ENCODE results near the gene ART3.
"Not testable (repeated sequence)": the region's sequence is repeated elsewhere in the genome, so short reads cannot be mapped to it uniquely, and the experiment has no call there.

ART3 gene, protein sequence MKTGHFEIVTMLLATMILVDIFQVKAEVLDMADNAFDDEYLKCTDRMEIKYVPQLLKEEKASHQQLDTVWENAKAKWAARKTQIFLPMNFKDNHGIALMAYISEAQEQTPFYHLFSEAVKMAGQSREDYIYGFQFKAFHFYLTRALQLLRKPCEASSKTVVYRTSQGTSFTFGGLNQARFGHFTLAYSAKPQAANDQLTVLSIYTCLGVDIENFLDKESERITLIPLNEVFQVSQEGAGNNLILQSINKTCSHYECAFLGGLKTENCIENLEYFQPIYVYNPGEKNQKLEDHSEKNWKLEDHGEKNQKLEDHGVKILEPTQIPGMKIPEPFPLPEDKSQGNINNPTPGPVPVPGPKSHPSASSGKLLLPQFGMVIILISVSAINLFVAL
- total RNA-seq, result 0 to 0.35 (median 0.15) reads per million in 4 experiments

DNA sequence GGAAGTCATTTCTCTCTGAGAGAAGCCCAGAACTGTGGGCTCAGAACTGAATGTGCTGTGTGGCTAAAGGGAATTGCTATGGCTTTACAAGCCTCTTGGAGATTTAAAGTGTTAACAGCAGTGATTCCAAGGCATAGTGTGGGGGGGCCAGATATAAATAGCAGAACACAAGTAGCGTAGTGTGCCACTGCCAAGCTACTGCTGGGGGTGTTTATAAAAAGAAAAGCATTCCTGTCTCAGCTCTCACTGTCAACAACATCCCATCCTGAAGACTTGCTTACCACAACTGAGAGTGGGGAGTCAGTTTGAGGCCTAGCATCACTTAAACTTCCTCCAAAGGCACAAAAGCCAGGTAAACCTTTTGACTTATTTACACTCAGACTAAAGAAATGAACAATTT lies at the start of gene ART3:
ART3 (plus strand) TSS at position 242 of the 400 bp plus-strand sequence. CDS start 1,181 bp downstream, outside the sequence.
- no peak for DNase-seq

DNA sequence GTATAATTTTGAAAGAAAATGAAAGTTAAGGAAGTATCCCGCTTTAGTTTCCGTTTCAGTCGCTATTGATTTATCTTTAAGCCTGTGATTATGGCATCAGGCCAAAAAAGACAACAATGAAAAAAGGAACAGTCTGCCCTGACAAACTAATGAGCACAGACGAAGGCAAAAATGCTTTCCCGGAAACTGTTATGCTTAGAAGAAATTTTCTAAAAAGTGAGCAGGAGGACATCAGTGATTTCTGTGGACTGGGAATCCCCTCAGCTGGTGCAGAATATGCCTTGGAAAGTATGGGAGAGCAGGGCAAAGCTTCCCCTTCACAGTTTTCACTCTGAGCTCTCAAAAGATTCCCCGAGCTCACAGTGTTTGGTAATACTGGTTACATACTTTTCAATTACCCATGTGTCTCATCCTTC lies 46.2 kb upstream of the ART3 start:
- no peak for DNase-seq

DNA sequence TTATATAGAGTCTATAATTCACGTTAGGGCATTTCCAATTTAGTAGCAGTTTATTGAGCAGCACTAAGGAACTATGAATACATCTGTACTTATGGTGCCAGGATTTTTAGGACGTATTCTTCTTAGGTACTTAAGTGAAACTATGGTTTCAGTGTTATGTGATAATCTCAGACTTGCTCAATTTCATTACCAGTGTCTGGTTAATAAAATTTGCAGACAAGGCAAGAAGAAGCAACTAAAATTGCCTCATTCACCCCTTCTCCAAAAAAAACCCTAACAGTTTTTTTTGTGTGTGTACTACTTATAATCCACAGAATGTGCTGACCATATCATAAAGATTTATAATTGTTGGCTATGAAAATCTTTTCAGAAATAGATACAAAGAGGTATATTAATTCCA lies 45.2 kb upstream of the ART3 start:
- no peak for DNase-seq

DNA sequence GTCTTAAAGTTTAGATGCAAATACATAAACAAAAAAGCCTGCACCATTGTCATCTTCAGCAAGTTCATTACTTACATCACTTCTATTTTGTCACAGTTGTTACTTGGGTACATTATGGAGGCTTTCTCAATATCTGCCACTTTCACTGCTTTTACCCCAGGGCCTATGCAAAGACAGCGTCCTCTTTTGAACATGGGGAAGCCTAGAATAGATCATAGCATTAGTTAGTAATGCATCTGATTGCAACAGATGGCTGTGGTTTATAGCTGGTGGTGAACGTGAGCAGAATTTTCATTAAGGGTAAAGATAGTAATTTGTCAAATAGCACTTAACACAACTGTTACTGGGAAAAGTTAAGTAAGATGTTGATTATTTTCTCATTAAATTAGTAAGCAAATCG lies 39.4 kb upstream of the ART3 start:
- no peak for DNase-seq

DNA sequence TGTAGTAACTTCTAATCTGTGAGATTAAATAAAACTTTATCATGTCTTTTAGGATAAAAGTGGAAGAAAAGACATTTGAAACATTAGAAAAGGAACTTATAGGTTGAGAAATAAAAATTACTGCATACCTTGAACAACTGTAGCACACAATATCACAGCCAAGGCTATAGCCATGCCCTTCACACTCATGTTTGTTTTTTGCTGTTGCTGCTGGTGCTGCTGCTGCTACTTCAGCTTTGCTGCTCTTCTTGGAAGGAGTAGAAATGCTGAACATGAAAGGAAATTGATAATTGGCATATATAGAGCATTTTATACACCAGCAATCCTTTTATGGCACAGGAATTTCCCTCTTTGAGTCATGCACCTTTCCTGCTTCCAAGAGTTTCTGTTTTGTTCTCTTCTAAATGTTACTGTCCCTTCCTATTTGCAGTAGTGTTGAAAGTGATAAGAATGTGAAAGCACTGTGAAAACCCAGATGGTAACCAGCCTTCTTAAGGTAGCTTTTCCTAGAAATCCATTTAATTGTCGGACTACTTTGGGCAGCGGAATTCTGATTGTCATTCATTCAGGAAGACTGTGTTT lies 38.6 kb upstream of the ART3 start, which contains the start of gene CXCL11:
CXCL11 (minus strand) TSS at position 272 of the 582 bp plus-strand sequence; CDS start at position 189, 83 bp downstream.
- DNase-seq, result no peak

DNA sequence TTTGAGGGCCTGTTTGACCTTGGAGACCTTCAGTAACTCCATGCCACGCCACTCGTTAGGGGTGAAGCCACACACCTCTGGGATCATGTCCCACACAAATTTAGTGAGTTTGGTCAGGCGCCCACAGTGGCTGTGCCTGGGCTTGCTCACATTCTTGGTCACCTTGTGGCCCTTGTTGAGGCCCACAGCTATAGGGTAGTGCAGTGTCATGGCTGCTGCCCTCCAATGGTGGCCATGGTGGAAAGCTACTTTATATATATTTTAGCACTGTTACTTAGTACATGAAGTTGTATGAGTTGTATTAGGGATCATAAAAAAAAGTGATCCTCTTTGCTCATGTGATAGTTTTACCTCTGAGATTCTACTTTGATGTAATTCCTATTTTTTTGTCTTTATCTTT lies 37.7 kb upstream of the ART3 start:
- no peak for DNase-seq

DNA sequence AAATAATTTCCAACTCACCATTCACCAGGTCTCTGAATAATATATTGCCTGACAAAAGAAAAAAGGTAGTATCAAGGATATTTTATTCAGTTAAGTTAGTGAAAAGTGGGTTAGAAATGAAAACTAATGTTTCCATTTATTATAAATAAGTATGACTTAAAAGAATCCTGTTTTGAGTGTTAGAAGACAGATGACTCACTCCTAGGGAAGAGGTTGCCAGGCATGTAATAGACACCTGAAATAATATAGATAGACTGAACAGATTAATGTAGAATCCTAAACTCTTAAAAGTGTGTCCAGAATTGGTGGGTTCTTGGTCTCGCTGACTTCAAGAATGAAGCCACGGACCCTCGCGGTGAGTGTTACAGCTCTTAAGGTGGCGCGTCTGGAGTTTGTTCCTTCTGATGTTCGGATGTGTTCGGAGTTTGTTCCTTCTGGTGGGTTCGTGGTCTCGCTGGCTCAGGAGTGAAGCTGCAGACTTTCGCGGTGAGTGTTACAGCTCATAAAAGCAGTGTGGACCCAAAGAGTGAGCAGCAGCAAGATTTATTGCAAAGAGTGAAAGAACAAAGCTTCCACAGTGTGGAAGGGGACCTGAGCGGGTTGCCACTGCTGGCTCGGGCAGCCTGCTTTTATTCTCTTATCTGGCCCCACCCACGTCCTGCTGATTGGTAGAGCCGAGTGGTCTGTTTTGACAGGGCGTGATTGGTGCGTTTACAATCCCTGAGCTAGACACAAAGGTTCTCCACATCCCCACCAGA lies 32.1 kb upstream of the ART3 start:
- DNase-seq, result not testable (repeated sequence)

DNA sequence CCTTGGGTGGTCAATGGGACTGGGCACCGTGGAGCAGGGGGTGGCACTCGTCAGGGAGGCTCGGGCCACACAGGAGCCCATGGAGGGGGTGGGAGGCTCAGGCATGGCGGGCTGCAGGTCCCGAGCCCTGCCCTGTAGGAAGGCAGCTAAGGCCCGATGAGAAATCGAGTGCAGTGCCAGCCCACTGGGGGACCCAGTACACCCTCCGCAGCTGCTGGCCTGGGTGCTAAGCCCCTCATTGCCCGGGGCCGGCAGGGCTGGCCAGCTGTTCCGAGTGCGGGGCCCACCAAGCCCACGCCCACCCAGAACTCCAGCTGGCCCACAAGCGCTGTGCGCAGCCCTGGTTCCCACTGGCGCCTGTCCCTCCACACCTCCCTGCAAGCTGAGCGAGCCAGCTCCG lies 31.2 kb upstream of the ART3 start:
- not testable (repeated sequence) for DNase-seq

DNA sequence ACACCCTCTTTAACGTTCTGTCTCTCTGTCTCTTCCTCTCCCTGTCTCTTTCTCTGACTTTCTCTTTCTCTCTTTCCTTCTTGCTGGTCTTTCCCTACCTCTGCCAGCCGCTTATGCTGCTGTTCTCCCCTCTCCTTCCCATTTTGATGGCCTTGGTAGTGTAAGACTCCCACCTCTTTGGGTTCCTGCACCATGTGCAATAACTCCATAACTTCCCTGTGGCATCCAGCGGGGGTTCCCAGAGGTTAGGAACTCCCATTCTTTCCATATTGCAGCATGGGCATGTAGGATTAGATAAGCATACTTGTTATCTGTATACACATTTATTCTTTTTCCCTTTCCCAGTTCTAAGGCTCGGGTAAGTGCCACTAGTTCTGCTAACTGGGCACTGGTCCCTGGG lies 29.8 kb upstream of the ART3 start:
- not testable (repeated sequence) for DNase-seq

DNA sequence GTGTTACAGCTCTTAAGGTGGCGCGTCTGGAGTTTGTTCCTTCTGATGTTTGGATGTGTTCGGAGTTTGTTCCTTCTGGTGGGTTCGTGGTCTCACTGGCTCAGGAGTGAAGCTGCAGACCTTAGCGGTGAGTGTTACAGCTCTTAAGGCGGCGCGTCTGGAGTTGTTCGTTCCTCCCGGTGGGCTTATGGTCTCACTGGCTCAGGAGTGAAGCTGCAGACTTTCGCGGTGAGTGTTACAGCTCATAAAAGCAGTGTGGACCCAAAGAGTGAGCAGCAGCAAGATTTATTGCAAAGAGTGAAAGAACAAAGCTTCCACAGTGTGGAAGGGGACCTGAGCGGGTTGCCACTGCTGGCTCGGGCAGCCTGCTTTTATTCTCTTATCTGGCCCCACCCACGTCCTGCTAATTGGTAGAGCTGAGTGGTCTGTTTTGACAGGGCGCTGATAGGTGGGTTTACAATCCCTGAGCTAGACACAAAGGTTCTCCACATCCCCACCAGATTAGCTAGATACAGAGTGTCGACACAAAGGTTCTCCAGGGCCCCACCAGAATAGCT lies 24.6 kb upstream of the ART3 start:
- not testable (repeated sequence) for DNase-seq

DNA sequence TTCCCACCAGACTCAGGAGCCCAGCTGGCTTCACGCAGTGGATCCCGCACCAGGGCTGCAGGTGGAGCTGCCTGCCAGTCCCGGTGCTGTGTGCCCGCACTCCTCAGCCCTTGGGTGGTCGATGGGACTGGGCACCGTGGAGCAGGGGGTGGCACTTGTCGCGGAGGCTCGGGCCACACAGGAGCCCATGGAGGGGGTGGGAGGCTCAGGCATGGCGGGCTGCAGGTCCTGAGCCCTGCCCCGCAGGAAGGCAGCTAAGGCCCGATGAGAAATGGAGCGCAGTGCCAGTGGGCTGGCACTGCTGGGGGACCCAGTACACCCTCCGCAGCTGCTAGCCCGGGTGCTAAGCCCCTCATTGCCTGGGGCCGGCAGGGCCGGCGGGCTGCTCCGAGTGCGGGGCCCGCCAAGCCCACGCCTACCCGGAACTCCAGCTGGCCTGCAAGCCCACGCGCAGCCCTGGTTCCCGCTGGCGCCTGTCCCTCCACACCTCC lies 23.9 kb upstream of the ART3 start:
- not testable (repeated sequence) for DNase-seq

DNA sequence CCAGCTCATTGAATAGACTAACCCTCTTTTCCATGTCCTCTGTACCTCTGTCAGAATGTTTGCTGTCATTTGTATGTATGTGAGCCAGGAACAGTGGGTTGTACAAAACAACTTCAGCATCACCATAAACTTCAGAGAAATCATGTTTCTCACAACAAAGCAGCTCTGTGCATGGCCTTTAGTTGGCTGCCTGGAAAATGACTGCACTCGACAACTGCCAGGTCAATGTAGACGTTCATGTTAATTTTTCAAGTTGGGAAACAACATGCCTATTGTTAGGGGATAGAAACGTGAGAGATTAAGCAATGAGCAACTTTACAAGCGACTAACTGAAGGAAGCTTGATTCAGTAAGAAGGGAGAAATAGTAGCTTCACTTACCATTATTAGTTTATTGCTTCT lies 20.8 kb upstream of the ART3 start:
- DNase-seq, result no peak

DNA sequence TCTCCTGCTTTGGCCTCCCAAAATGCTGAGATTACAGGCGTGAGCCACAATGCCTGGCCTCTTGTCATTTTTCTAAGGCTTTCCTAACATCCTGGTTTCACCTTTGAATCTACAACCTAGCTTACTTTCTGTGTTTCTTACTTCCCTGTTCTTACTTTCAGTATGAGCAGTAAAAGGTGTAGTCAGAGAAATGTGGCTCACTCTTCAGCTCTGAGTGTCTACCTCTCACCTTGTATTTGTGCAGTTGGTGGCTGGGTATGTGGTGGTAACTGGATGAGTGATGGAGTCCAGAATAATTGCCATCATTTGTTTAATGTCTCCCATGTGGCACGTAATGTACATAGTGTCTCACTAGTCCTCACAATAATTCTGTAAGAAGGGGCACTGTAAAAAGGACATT lies 19.5 kb upstream of the ART3 start:
- no peak for DNase-seq

DNA sequence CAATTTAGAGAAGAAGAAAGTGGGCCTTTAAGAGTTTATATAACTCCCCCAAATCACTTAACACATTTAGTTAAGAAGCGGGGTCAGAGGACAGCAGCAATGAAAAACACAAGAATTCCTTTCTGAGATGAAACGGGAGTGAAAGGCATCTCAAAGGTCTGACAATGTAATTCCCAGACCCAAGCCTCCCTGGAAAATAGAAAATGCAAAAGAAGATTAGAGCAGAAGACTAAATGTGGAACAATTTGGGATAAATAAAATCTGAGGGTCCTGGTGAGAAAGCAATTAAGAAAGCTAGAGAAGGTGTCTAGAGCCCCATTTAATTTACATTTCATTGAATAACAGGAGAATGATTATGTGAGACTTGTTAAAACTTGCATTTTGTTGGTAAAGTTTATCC lies 19.1 kb upstream of the ART3 start:
- no peak for DNase-seq

DNA sequence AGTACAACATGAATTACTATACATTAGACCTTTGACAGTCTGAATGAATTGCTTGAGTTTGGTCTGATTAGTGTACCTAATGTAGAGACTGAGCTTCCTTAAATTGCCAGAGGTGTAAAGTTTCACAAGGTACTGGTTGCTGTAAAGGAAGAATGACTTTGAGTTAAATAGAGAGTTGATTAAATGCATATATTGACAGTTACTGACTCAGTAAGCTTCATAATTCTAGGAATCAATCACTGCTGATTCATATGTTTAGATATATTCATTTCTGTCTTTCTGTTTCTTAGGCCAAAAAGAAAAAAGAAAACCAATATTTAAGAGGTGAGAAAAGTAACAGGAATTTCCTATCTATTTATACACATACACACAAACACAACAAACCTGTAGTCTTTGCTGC lies 16.2 kb upstream of the ART3 start:
- DNase-seq, result no peak

DNA sequence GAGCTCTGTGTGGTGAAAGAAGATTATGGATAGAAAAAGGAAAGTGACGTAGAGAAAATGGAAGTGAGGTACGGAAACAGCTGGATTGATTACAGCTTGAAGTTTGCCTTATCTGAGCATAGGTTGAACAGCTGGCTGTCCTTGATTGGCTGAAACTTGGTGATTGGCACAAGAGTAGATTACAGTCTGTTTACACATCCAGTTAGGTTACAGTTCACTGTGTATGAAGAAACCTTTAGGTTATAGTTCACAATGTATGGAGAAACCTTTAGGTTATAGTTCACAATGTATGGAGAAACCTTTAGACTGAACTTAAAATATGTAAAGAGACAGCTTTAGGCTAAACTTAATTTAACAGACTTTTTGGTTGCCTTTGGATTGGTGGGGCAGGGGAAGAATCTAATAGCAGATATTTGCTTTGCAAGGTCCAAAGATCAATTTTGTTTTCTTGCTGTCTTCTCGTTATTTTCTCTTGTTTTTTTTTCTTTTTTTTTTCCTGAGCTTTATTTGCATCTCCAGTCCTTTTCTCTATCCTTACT lies 15.6 kb upstream of the ART3 start:
- DNase-seq, result no peak

DNA sequence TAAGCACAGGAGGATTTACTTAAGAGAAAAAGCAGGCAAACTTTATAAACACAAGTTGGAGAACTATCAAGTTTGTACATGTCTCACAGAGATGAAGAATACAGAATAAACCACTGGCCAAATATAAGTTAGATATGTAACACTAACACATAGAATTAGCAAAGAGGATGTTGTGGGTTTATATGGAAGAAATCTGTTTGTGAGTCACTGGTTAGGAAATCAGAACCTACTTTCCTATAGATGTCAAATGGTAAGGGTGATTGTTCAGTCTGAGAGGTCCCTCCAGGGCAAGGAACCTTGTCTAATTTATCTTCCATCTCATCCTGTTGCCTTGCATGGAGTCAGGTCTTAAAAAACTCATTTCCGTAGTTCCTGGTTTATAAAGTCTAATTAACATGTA lies 14.8 kb upstream of the ART3 start:
- DNase-seq, result no peak

DNA sequence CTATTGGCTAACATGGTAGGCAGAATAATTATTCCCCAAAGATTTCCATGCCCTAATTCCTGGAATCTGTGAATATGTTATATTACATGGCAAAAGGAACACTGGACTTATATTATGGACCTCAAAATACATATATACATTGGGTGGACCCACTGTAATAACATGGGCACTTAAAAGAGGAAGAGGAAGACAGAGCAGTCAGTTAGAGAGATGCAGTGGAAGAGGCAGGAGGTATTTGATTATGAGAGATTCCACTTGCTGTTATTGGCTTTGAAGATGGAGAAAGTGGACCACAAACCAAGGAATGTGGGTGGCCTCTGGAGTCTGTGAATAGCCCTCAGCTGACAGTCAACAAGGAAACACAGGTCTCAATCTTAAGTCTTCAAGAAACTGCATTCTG lies 14.0 kb upstream of the ART3 start:
- no peak for DNase-seq

DNA sequence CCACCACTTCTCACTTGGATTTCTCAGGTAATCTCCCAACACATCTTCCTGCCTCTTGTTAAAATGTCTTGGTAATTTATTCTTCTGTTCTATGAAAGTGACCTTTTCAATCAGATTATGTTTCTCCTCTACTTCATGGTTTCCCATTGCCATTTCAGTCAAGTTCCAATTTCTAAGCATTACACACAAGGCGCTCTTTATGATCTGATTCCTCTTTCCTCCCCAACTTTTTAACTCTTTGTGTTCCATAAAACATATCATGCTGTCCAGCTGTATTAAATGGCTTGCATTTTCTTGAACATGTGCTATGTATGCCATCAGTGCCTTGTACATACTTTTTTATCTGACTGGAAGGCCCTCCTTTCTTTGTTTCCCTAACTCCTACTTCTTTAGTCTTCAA lies 13.1 kb upstream of the ART3 start:
- no peak for DNase-seq

DNA sequence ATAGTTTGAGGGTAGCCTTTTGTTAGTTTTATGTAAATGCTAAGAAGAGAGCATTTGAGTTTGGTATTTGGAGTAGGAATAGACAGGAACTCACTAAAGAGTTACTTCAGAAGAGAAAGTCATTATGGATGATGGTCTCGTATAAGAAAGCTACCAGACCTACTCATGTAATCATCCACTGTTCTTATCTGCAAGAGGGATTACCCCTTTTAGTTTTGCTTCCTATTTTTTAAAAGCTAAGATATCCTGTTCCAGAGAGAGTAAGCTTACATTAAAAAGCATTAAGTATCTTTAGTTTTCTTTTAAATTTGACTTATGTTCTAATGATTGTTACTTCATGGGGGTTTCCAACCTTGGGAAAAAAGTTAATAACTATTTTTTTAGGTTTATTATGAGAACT lies 12.5 kb upstream of the ART3 start:
- no peak for DNase-seq

DNA sequence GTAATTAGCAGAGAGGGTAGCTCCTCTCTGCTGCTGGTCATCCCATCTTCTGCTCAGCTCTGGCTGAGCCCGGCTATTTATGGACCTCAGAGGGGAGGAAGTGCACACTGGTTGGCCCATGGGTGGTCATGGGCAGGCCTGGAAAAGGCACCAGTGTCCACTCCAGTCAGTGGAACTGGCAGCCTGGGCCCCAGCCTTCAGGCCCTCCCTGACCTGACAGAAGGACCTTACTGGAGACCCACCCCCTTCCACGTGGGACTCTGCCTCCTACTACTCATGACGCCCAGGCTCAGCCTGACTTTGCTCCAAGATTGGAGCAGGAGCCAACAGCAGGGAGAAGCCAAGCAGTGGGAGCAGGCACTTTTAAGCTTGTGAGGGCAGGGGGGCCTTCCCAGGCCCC lies 8.0 kb upstream of the ART3 start:
- DNase-seq, result no peak

DNA sequence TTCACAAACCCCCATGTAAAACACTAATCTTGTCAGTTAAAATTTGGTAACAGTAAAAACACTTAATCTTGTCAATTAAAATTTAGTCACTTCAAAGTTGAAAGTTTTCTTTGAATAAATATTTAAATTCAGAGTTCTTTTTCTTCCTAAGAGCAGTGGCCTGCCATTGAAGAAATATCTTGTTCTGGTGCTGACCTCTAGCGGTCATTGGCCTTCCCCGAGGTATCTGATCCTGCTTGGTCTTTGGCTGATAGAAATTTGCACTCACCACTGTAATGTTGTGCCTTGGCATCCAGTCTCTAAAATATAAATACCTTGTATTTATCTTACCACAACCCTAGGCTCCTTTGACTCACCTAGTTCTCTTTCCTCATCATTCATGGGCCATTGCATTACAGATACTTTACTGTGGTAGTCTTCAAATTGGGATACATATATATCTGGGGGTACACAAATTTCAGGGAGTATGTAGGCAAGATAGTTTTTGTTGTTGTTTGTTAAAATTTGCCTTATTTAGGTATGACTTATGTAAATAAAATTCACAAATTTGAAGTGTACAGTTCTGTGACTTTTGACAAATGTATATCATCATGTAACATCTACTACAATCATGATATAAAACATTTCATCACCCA lies 6.7 kb upstream of the ART3 start:
- DNase-seq, result peak; percentile 22
